GM23248 (cell line): ENCODE data around the gene AHCY.

Source experiments
- EZH2 ChIP-seq: fragments of 200-600 bp; sonication (generic); IDR thresholded peaks from 2 replicates; pipeline ENCODE4 v1.6.1; 2018; ENCODE audit warnings: antibody characterized with exemption, mild to moderate bottlenecking; ENCODE audit not compliant: insufficient read depth, poor library complexity, severe bottlenecking
- EZH2phosphoT487 ChIP-seq: fragments of 200-600 bp; sonication (generic); IDR thresholded peaks from 2 replicates; pipeline ENCODE4 v1.6.1; 2018; ENCODE audit warnings: antibody characterized with exemption, moderate library complexity, mild to moderate bottlenecking, low read depth; ENCODE audit not compliant: insufficient read depth

DNA sequence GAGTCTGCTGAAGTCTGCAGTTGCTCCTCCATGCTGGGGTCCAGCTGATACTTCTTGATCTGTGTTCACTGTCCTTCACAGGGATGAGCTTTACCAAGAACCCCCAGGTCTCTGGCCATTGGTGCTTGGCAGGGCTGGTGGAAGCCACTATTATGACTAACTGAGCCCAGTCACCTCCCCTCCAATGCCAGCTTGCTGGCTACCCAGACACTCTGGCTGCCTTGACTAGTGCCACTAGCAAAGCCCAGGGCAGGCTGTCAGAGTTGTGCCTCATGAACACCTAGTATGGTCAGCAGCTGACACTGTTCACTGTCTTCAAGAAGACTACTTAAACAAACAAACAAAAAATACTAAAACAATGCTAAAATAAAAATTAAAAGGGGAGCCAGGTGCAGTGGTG, 53.1 kb downstream of the AHCY start:
- TF ChIP-seq EZH2 (no peak), EZH2phosphoT487 (no peak)
